ENCODE data around the gene KLF3. TPM values are rescaled to one million over a fixed set of nuclear protein-coding genes. Genes with fewer than 3 reads are reported as not detected.
A peak's percentile ranks its signal among the peaks of the same experiment; 100 is the strongest.

The KLF3 gene
- 12.4 and 14.6 TPM in 2 replicates for total RNA-seq (2014; rRNA removed)
- Bru-seq, nascent RNA: percentile 96 among the genes with signal in this experiment
- BruChase-seq, experiment 1, labeled RNA remaining after a 6-hour chase: percentile 80 among the genes with signal in this experiment
- BruChase-seq, experiment 2, labeled RNA remaining after a 2-hour chase: percentile 93 among the genes with signal in this experiment
- long read RNA-seq, full-length matches to known transcripts: 47 of 100 reads
- long read RNA-seq, partial matches to known transcripts: 42 of 100 reads
- long read RNA-seq, other reads (novel, unspliced or antisense): 11 of 100 reads

DNA sequence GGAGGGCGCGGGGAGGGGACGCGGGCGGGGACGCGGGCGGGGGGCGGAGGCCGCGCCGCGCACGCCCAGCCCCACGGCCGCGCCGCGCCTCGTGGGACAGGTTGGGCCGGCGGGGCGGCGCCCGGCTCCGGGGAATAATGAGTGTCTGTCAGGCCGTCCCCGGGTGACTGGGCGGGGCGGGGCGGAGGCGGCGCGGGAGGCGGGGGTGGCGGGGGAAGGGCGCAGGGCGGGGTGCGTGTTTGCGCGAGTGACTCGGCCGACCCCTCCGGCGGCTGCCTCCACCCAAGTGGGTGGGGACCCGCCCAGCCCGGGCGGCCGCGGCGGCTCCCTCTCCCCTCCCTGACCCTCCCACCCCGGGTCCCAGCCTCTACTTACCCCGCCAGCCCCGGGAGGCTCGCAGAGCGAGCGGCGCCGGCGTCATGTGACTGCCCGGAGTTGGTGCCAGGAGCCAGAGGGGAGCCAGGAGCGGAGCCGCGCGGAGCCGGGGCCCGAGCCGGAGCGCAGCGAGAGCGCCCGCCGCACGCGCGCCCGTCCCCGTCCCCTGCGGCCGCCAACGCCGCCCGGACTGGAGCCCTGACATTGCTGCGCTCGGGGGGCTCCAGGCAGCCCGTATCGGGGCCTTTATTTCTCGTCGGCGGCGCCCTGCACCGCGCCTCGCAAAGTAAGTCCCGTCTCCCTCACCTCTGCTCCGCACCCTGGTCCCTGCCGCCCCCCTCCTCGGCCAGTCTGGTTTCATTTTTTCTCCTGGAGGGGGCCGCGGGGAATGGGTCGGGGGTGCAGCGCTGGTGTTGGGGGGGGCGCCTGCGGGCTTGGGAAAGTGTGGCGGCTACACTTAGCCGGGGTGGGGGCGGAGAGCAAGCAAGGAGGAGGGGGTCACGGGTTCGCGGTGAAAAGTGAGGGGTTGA lies at the start of gene KLF3:
Gene KLF3 (plus strand): TSS at position 399 of the 905 bp plus-strand sequence. CDS start 16,427 bp downstream, outside the sequence.
- H2AFZ ChIP-seq (ENCODE audit: low read length): peak within 1 kb of the TSS; percentile 34; the same call in 1 of the 2 replicates
- POLR2A ChIA-PET (ENCODE audit: unreplicated experiment): no interaction called here

DNA sequence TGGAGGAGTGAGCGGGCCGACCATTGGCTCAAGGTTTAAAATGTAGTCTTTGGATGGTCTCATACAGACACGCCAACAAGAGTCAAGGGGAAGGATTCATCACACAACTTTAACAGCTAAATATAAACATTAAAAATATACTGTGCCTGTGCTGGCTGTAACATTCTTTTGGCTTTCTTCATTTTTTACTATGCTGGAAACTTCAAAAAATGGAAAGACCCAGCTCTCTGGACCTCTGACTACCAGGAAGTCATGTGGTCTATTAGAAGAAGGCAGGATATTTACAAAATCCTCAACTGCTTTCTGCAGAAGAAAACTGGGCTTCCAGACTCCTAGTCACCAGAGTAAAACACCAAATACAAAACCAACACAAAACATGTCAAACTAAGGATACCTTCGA lies 49.8 kb upstream of the KLF3 start:
- no peaks in the 10 kb centered on the region for H3F3A ChIP-seq (ENCODE audit: low read length, unreplicated experiment)
- H3K9ac ChIP-seq (ENCODE audit: low read length): no peak overlapping the region
- no peaks in the 10 kb centered on the region for H3K9me2 ChIP-seq (replicated peaks; ENCODE audit: low read length)
- no peaks in the 10 kb centered on the region for H3K9me3 ChIP-seq (ENCODE audit: low read length)
- no peak for TF ChIP-seq EZH2 (IDR thresholded peaks at IDR 0.05; ENCODE audit: low read length, unreplicated experiment)
- TF ChIP-seq, protein P1, sequence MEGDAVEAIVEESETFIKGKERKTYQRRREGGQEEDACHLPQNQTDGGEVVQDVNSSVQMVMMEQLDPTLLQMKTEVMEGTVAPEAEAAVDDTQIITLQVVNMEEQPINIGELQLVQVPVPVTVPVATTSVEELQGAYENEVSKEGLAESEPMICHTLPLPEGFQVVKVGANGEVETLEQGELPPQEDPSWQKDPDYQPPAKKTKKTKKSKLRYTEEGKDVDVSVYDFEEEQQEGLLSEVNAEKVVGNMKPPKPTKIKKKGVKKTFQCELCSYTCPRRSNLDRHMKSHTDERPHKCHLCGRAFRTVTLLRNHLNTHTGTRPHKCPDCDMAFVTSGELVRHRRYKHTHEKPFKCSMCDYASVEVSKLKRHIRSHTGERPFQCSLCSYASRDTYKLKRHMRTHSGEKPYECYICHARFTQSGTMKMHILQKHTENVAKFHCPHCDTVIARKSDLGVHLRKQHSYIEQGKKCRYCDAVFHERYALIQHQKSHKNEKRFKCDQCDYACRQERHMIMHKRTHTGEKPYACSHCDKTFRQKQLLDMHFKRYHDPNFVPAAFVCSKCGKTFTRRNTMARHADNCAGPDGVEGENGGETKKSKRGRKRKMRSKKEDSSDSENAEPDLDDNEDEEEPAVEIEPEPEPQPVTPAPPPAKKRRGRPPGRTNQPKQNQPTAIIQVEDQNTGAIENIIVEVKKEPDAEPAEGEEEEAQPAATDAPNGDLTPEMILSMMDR (conservative IDR thresholded peaks at IDR 0.05; ENCODE audit: low read depth, low read length): no peak
- TF ChIP-seq EZH2phosphoT487 (IDR thresholded peaks at IDR 0.05; ENCODE audit: borderline replicate concordance, low read length): no peak
- no peak overlapping the region for H3K4me2 ChIP-seq (ENCODE audit: low read length)
- no peak overlapping the region for H2AFZ ChIP-seq (ENCODE audit: low read length)
- peaks cover 4% of the 10 kb centered on the region; the same call in 1 of the 2 replicates for H3K4me1 ChIP-seq (ENCODE audit: insufficient read depth, low read length)
- DNase-seq: no peak
- ChIA-PET CTCF (no interaction called here), POLR2A (ENCODE audit: unreplicated experiment) (no interaction called here)
- H3K27ac ChIP-seq (ENCODE audit: low read length): no peak overlapping the region
- no peaks in the 10 kb centered on the region for H3K36me3 ChIP-seq (ENCODE audit: low read depth, low read length)
- intact Hi-C loops (cut with micrococcal nuclease): no loop called here
- no peak overlapping the region for H3K4me3 ChIP-seq (ENCODE audit: low read length)
- H4K20me1 ChIP-seq (ENCODE audit: low read length): no peaks in the 10 kb centered on the region
- H3K27me3 ChIP-seq (ENCODE audit: low read length): no peaks in the 10 kb centered on the region
- no TSS peak for BruUV-seq (replicated peaks)
- ATAC-seq: no peak
- no peaks in the 10 kb centered on the region for H3K79me2 ChIP-seq (ENCODE audit: low read length)

More for the DNA sequence above, at the start of gene KLF3:
- H3K9me2 ChIP-seq (replicated peaks; ENCODE audit: low read length): no peaks in the 10 kb centered on the region
- H3F3A ChIP-seq (ENCODE audit: low read length, unreplicated experiment): no peaks in the 10 kb centered on the region
- peak within 1 kb of the TSS; percentile 96 for H3K9ac ChIP-seq (ENCODE audit: low read length)
- H3K4me2 ChIP-seq (ENCODE audit: low read length): peak within 1 kb of the TSS; percentile 93
- CTCF ChIA-PET: no interaction called here
- TF ChIP-seq, protein P1 (conservative IDR thresholded peaks at IDR 0.05; ENCODE audit: low read depth, low read length): no peak
- no peak for TF ChIP-seq EZH2 (IDR thresholded peaks at IDR 0.05; ENCODE audit: low read length, unreplicated experiment)
- no peak for TF ChIP-seq EZH2phosphoT487 (IDR thresholded peaks at IDR 0.05; ENCODE audit: borderline replicate concordance, low read length)
- intact Hi-C loops (cut with micrococcal nuclease): loop anchor here (1.0 to 10.0 kb wide), 3 partner anchors 43 to 345 kb away; no protein-coding TSS in a partner anchor
- H3K4me3 ChIP-seq (ENCODE audit: low read length): peak within 1 kb of the TSS; percentile 87
- H3K4me1 ChIP-seq (ENCODE audit: insufficient read depth, low read length): peaks cover 25% of the 10 kb centered on the region
- peak within 1 kb of the TSS; percentile 81 for H3K27ac ChIP-seq (ENCODE audit: low read length)
- ATAC-seq (peak; percentile 75), DNase-seq (peak; percentile 77)
- H3K9me3 ChIP-seq (ENCODE audit: low read length): no peaks in the 10 kb centered on the region
- H4K20me1 ChIP-seq (ENCODE audit: low read length): no peaks in the 10 kb centered on the region
- BruUV-seq (replicated peaks): no TSS peak
- no peaks in the 10 kb centered on the region for H3K27me3 ChIP-seq (ENCODE audit: low read length)
- H3K79me2 ChIP-seq (ENCODE audit: low read length): peaks cover 56% of the 10 kb centered on the region
- no peaks in the 10 kb centered on the region for H3K36me3 ChIP-seq (ENCODE audit: low read depth, low read length)
